Uterine smooth muscle cell (primary cell): ENCODE measurements around the gene ANKRD23. TPM values are rescaled to one million over a fixed set of nuclear protein-coding genes. Genes with fewer than 3 reads are reported as not detected.

Experiments
- total RNA-seq: library from RNA; depleted of rRNA; stranded (reverse); fragments of >200 nt; gene quantifications from 2 replicates; pipeline ENCODE4 v1.2.3, GENCODE V29; 2014

Gene ANKRD23
- 2.0 and 2.4 TPM in 2 replicates for total RNA-seq

GRCh38 chr2:96843538-96844268 is at the start of gene ANKRD23:
Gene ANKRD23, minus strand, starts transcription at chr2:96844021. Its CDS starts 29 bp downstream, at chr2:96843992.

GRCh38 chr2:96869822-96870625 is 26.2 kb upstream of the ANKRD23 start, which contains the start of gene SEMA4C:
Gene SEMA4C, minus strand, starts transcription at chr2:96870080. Its CDS starts 2,194 bp downstream, at chr2:96867886.

GRCh38 chr2:96857667-96858372 is 14.0 kb upstream of the ANKRD23 start, which contains the start of gene ANKRD39:
Gene ANKRD39, minus strand, starts transcription at chr2:96858016. Its CDS starts 29 bp downstream, at chr2:96857987.

DNA sequence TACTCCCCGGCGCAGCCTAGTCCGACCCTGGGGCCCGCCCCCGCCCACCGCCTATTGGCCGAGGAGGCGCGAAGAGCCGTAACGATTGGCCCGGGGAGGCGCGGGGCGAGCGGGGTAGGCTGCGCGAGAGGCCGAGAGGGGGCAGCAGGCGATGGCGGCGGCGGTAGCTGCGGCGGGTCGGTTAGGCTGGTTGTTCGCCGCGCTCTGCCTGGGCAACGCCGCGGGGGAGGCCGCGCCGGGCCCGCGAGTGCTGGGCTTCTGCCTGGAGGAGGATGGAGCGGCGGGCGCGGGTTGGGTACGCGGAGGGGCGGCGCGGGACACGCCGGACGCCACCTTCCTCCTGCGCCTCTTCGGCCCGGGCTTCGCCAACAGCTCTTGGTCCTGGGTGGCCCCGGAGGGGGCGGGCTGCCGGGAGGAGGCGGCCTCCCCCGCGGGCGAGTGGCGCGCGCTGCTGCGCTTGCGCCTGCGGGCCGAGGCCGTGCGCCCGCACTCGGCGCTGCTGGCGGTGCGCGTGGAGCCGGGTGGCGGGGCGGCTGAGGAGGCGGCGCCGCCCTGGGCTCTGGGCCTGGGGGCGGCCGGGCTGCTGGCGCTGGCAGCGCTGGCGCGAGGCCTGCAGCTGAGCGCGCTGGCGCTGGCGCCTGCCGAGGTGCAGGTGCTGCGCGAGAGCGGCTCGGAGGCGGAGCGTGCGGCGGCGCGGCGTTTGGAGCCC is 27.5 kb downstream of the ANKRD23 start, which contains the start of gene CNNM3:
Gene CNNM3, plus strand, starts transcription at position 142 of the 709 bp plus-strand sequence. Its CDS starts 10 bp downstream, at position 152.

Other genes with a start within 250 kb of the ANKRD23 start
- 47.0 and 47.5 TPM in 2 replicates for gene KANSL3, start 205.7 kb downstream of the ANKRD23 start, total RNA-seq
- 1.5 and 1.6 TPM in 2 replicates for gene FER1L5, start 201.3 kb downstream of the ANKRD23 start, total RNA-seq
- 24.0 and 33.0 TPM in 2 replicates for gene LMAN2L, start 104.0 kb downstream of the ANKRD23 start, total RNA-seq
- gene CNNM4, start 83.1 kb downstream of the ANKRD23 start, total RNA-seq = 5.4 and 5.6 TPM in 2 replicates
- gene CNNM3, start 27.8 kb downstream of the ANKRD23 start, total RNA-seq = 5.8 and 8.1 TPM in 2 replicates
- 11.0 and 11.7 TPM in 2 replicates for gene ANKRD39, start 14.0 kb upstream of the ANKRD23 start, total RNA-seq
- gene SEMA4C, start 26.1 kb upstream of the ANKRD23 start, total RNA-seq = 24.3 and 27.5 TPM in 2 replicates
- not detected in 2 replicates for gene FAM178B, start 142.6 kb upstream of the ANKRD23 start, total RNA-seq